ENCODE measurements around the gene INHBB. TPM values are rescaled to one million over a fixed set of nuclear protein-coding genes. Genes with fewer than 3 reads are reported as not detected.

The INHBB gene
- 1 to 10 TPM in 1 of 4 donors, under 1 TPM in 2, not detected in 1; 0.07 to 3.2 (median 0.27) TPM for polyA plus RNA-seq
- long read RNA-seq, donor 1 = 0 reads
- long read RNA-seq, donor 2 = 0 reads
- long read RNA-seq, donor 3 = 0 reads
- long read RNA-seq, donor 4 = 0 reads
- long read RNA-seq, donor 5 = 0 reads
- long read RNA-seq, donor 6 = 0 reads
- long read RNA-seq, donor 7 = 0 reads
- long read RNA-seq, donor 8 = 0 reads
- long read RNA-seq, donor 9 = 0 reads
- long read RNA-seq, donor 10 = 0 reads

DNA sequence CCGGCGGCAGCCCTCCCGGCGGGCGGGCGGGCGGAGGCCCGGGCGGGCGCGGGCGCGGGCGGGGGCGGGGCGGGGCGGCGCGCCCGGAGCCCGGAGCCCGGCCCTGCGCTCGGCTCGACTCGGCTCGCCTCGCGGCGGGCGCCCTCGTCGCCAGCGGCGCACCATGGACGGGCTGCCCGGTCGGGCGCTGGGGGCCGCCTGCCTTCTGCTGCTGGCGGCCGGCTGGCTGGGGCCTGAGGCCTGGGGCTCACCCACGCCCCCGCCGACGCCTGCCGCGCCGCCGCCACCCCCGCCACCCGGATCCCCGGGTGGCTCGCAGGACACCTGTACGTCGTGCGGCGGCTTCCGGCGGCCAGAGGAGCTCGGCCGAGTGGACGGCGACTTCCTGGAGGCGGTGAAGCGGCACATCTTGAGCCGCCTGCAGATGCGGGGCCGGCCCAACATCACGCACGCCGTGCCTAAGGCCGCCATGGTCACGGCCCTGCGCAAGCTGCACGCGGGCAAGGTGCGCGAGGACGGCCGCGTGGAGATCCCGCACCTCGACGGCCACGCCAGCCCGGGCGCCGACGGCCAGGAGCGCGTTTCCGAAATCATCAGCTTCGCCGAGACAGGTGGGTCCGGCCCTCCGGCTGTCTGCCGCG lies at the start of gene INHBB:
Gene INHBB, plus strand, starts transcription at position 111 of the 641 bp plus-strand sequence. Its CDS starts 53 bp downstream, at position 164.
- H3K27ac ChIP-seq (ENCODE audit: low read depth in 1 of 3, low read length in 2 of 3) = no peak within 1 kb of the TSS
- H3K9me3 ChIP-seq (ENCODE audit: control insufficient read depth in 2 of 2, insufficient read depth in 1 of 2, low read depth in 1 of 2, low read length in 1 of 2) = no peaks in the 10 kb centered on the region
- peaks cover 12 to 88% (median 33%) of the 10 kb centered on the region in 3 donors for H3K27me3 ChIP-seq (ENCODE audit: control insufficient read depth in 3 of 3, insufficient read depth in 3 of 3, low read length in 3 of 3)
- H3K4me3 ChIP-seq (ENCODE audit: low read depth in 1 of 3, low read length in 3 of 3) = peak within 1 kb of the TSS in 1 of 3 donors; percentile 50
- H3K36me3 ChIP-seq (ENCODE audit: control insufficient read depth in 3 of 3, insufficient read depth in 2 of 3, low read depth in 1 of 3, low read length in 3 of 3) = no peaks in the 10 kb centered on the region
- no peak for FAIRE-seq
- peaks cover 0 to 11% (median 5%) of the 10 kb centered on the region in 3 donors for H3K4me1 ChIP-seq (ENCODE audit: control insufficient read depth in 3 of 3, insufficient read depth in 2 of 3, low read depth in 1 of 3, low read length in 2 of 3)
- peak in 1 of 2 donors; percentile 55 for DNase-seq
- 2 to 10% (median 2%) methylated on average over 21 to 99 of the region's 99 CpGs for WGBS, 3 donors

DNA sequence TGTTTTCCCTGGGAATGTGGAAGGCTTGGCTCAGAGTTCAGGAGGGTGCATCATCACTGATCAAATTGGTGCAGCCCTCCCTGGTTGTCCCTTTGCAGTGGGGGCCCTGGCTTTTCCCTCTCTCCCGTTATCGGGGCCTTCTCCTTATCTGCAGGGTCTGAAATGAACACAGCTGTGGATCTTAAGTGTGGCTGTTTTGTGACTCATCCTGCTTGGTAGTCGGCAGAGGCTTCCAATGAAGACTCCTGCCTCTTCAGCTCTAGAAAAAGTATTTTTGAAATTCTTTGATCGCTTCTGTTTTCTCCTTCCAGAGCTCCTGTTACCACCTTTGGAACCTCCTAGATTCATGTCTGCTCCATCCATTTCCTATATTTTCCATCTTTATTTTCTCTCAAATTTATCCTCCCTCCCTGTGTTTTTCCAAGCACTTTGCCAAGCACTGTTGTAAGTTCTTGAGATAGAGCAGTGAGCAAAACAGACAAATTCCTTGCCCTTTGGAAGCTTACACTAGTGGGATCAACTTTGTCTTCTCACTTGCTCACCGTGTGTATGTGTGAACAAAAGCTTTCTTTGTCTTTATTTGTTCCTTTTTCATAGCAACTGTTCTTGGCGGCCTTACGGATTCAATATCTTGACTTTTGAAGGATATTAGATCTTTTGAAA lies 47.6 kb upstream of the INHBB start:
- 84 to 87% (median 87%) methylated on average over 7 of the region's 7 CpGs for WGBS, 3 donors
- peaks cover 2 to 48% (median 8%) of the 10 kb centered on the region in 3 donors for H3K36me3 ChIP-seq (ENCODE audit: control insufficient read depth in 3 of 3, insufficient read depth in 2 of 3, low read depth in 1 of 3, low read length in 3 of 3)
- H3K4me1 ChIP-seq (ENCODE audit: control insufficient read depth in 3 of 3, insufficient read depth in 2 of 3, low read depth in 1 of 3, low read length in 2 of 3) = no peaks in the 10 kb centered on the region
- FAIRE-seq (no peak), DNase-seq (no peak)
- H3K27me3 ChIP-seq (ENCODE audit: control insufficient read depth in 3 of 3, insufficient read depth in 3 of 3, low read length in 3 of 3) = no peaks in the 10 kb centered on the region
- H3K9me3 ChIP-seq (ENCODE audit: control insufficient read depth in 2 of 2, insufficient read depth in 1 of 2, low read depth in 1 of 2, low read length in 1 of 2) = no peaks in the 10 kb centered on the region
- H3K27ac ChIP-seq (ENCODE audit: low read depth in 1 of 3, low read length in 2 of 3) = no peak overlapping the region
- no peak overlapping the region for H3K4me3 ChIP-seq (ENCODE audit: low read depth in 1 of 3, low read length in 3 of 3)

DNA sequence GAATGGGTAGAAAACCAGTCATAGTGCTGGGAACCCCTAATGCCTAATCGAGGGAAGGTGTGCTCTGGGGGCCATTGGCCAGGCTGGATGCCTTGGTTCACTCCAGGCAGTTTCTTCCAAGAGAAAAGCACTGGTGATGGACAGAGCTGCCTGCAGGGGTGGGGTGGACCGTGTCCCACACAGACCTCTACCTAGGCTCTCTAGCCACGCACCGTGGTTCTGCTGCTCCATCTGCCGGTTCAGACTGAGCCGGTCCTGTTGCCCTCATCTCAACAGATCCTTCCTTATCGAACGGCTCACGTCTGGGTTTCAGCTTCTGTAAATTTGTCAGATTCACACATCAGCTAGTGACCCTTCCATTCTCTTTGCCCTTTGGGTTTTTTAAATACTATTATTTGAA lies 46.9 kb upstream of the INHBB start:
- WGBS, 3 donors = 94 to 95% (median 95%) methylated on average over 9 of the region's 9 CpGs
- no peak overlapping the region for H3K27ac ChIP-seq (ENCODE audit: low read depth in 1 of 3, low read length in 2 of 3)
- FAIRE-seq = no peak
- H3K27me3 ChIP-seq (ENCODE audit: control insufficient read depth in 3 of 3, insufficient read depth in 3 of 3, low read length in 3 of 3) = no peaks in the 10 kb centered on the region
- peaks cover under 1 to 51% (median 8%) of the 10 kb centered on the region in 3 donors for H3K36me3 ChIP-seq (ENCODE audit: control insufficient read depth in 3 of 3, insufficient read depth in 2 of 3, low read depth in 1 of 3, low read length in 3 of 3)
- DNase-seq = no peak
- no peaks in the 10 kb centered on the region for H3K4me1 ChIP-seq (ENCODE audit: control insufficient read depth in 3 of 3, insufficient read depth in 2 of 3, low read depth in 1 of 3, low read length in 2 of 3)
- no peaks in the 10 kb centered on the region for H3K9me3 ChIP-seq (ENCODE audit: control insufficient read depth in 2 of 2, insufficient read depth in 1 of 2, low read depth in 1 of 2, low read length in 1 of 2)
- no peak overlapping the region for H3K4me3 ChIP-seq (ENCODE audit: low read depth in 1 of 3, low read length in 3 of 3)

DNA sequence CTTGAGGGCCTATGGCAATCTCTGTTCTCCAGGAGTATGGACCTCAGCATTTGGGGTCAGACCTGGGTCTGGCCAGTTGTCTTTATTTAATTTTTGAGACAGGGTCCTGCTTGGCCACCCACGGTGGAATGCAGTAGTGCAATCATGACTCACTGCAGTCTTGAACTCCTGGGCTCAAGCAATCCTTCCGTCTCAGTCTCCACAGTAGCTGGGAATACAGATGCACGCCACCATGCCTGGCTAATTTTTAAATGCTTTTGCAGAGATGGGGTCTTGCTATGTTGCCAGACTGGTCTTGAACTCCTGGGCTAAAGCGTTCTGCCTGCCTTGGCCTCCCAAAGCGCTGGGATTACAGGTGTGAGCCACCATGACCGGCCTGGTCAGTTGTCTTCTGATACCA lies 46.4 kb upstream of the INHBB start:
- H3K4me3 ChIP-seq (ENCODE audit: low read depth in 1 of 3, low read length in 3 of 3) = no peak overlapping the region
- no peaks in the 10 kb centered on the region for H3K9me3 ChIP-seq (ENCODE audit: control insufficient read depth in 2 of 2, insufficient read depth in 1 of 2, low read depth in 1 of 2, low read length in 1 of 2)
- no peaks in the 10 kb centered on the region for H3K27me3 ChIP-seq (ENCODE audit: control insufficient read depth in 3 of 3, insufficient read depth in 3 of 3, low read length in 3 of 3)
- no peak overlapping the region for H3K27ac ChIP-seq (ENCODE audit: low read depth in 1 of 3, low read length in 2 of 3)
- WGBS, 3 donors = 96 to 97% (median 96%) methylated on average over 6 of the region's 6 CpGs
- H3K36me3 ChIP-seq (ENCODE audit: control insufficient read depth in 3 of 3, insufficient read depth in 2 of 3, low read depth in 1 of 3, low read length in 3 of 3) = peaks cover 2 to 50% (median 8%) of the 10 kb centered on the region in 3 donors
- no peaks in the 10 kb centered on the region for H3K4me1 ChIP-seq (ENCODE audit: control insufficient read depth in 3 of 3, insufficient read depth in 2 of 3, low read depth in 1 of 3, low read length in 2 of 3)
- no peak for DNase-seq
- no peak for FAIRE-seq

DNA sequence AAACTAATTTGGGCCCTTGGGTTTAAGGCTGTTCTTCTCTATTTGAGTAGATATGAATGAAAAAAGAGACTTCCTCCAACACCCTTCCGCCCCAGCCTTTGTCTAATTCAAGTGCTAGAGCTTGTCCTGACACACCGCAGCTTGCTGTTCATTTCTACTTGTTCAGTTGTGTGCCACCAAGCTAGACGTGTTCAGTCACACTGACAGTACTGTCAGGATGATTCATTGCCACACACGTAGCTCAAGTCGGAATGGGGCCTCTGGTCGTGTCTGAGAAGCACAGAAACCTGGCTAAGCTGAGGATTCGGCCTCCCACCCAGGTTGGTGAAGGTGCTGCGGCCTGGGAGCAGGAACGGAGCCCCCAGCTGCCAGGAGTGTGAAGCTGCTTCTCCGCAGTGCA lies 45.6 kb upstream of the INHBB start:
- H3K27me3 ChIP-seq (ENCODE audit: control insufficient read depth in 3 of 3, insufficient read depth in 3 of 3, low read length in 3 of 3) = no peaks in the 10 kb centered on the region
- FAIRE-seq (no peak), DNase-seq (no peak)
- no peak overlapping the region for H3K4me3 ChIP-seq (ENCODE audit: low read depth in 1 of 3, low read length in 3 of 3)
- no peak overlapping the region for H3K27ac ChIP-seq (ENCODE audit: low read depth in 1 of 3, low read length in 2 of 3)
- H3K36me3 ChIP-seq (ENCODE audit: control insufficient read depth in 3 of 3, insufficient read depth in 2 of 3, low read depth in 1 of 3, low read length in 3 of 3) = peaks cover 2 to 47% (median 8%) of the 10 kb centered on the region in 3 donors
- peaks cover 0 to 2% (median 0%) of the 10 kb centered on the region in 3 donors for H3K4me1 ChIP-seq (ENCODE audit: control insufficient read depth in 3 of 3, insufficient read depth in 2 of 3, low read depth in 1 of 3, low read length in 2 of 3)
- H3K9me3 ChIP-seq (ENCODE audit: control insufficient read depth in 2 of 2, insufficient read depth in 1 of 2, low read depth in 1 of 2, low read length in 1 of 2) = no peaks in the 10 kb centered on the region
- 89 to 94% (median 94%) methylated on average over 10 of the region's 10 CpGs for WGBS, 3 donors

DNA sequence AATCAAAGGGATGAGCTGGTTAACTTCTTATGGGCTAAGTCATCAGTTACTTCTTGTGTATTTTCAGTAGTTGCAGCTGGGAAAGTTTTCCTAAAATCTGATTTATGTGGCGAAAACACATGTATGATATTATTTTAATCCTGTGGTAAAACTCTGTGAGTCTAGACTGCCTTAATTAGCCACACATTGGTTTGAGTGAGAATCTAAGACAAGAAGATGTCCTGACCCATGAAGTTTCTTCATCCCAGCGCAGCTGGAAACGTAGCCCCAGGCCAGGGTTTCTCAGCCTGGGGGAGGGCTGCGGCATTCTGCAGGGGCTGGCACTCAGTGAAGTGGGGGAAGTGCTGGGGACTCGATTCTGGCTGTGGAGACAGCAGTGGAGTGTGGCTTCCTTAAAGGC lies 44.7 kb upstream of the INHBB start:
- Histone ChIP-seq H3K4me1 (ENCODE audit: control insufficient read depth in 3 of 3, insufficient read depth in 2 of 3, low read depth in 1 of 3, low read length in 2 of 3) (peaks cover 0 to 3% (median 0%) of the 10 kb centered on the region in 3 donors), H3K4me3 (ENCODE audit: low read depth in 1 of 3, low read length in 3 of 3) (no peak overlapping the region), H3K9me3 (ENCODE audit: control insufficient read depth in 2 of 2, insufficient read depth in 1 of 2, low read depth in 1 of 2, low read length in 1 of 2) (no peaks in the 10 kb centered on the region), H3K36me3 (ENCODE audit: control insufficient read depth in 3 of 3, insufficient read depth in 2 of 3, low read depth in 1 of 3, low read length in 3 of 3) (peaks cover 2 to 48% (median 8%) of the 10 kb centered on the region in 3 donors), H3K27ac (ENCODE audit: low read depth in 1 of 3, low read length in 2 of 3) (no peak overlapping the region), H3K27me3 (ENCODE audit: control insufficient read depth in 3 of 3, insufficient read depth in 3 of 3, low read length in 3 of 3) (no peaks in the 10 kb centered on the region)
- FAIRE-seq = no peak
- DNase-seq = no peak
- 91 to 99% (median 96%) methylated on average over 5 of the region's 5 CpGs for WGBS, 3 donors

DNA sequence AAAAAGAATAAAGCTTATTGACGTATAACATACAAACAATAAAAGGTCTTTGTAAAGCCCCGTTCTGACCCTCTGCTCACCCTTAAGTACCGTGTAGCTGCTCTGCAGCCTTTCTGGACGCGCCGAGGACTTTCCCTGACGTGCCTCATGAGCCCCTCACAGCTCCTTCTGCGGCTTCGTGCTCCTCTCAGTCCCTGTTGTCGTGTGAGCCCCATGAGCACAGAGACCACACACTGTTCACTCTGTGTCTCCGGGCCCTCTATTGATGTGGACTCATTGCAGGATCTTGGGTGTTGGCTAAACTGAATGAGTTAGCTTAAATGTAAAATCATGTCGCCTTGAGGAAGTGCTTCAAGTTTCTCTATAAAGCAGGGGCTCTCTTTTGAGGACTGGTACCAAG lies 43.6 kb upstream of the INHBB start:
- Histone ChIP-seq H3K27me3 (ENCODE audit: control insufficient read depth in 3 of 3, insufficient read depth in 3 of 3, low read length in 3 of 3) (no peaks in the 10 kb centered on the region), H3K4me1 (ENCODE audit: control insufficient read depth in 3 of 3, insufficient read depth in 2 of 3, low read depth in 1 of 3, low read length in 2 of 3) (peaks cover 0 to 3% (median 0%) of the 10 kb centered on the region in 3 donors), H3K9me3 (ENCODE audit: control insufficient read depth in 2 of 2, insufficient read depth in 1 of 2, low read depth in 1 of 2, low read length in 1 of 2) (no peaks in the 10 kb centered on the region), H3K27ac (ENCODE audit: low read depth in 1 of 3, low read length in 2 of 3) (no peak overlapping the region), H3K4me3 (ENCODE audit: low read depth in 1 of 3, low read length in 3 of 3) (no peak overlapping the region), H3K36me3 (ENCODE audit: control insufficient read depth in 3 of 3, insufficient read depth in 2 of 3, low read depth in 1 of 3, low read length in 3 of 3) (peaks cover 2 to 46% (median 6%) of the 10 kb centered on the region in 3 donors)
- no peak for FAIRE-seq
- no peak for DNase-seq
- 87 to 92% (median 90%) methylated on average over 12 of the region's 12 CpGs for WGBS, 3 donors

DNA sequence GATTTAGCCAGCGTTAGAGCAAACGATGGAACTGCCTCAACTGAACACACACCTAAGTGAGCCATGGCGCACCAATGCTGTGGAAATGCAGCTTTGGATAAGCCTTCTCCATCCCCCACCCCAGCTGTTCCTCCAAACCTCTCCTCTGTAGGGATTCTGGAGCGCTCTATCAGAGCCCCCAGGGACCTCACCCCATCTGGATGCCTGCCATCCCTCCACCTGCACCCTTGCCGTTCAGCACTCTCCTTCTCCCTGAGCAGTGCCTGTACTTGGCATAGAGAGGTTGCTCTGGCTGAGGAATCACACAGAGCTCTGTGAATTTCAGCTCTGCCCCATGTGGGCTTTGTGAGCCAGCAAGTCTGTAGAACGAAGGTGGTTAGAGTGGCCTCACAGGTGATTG lies 42.8 kb upstream of the INHBB start:
- DNase-seq (no peak), FAIRE-seq (no peak)
- Histone ChIP-seq H3K4me1 (ENCODE audit: control insufficient read depth in 3 of 3, insufficient read depth in 2 of 3, low read depth in 1 of 3, low read length in 2 of 3) (peaks cover 0 to 3% (median 0%) of the 10 kb centered on the region in 3 donors), H3K27me3 (ENCODE audit: control insufficient read depth in 3 of 3, insufficient read depth in 3 of 3, low read length in 3 of 3) (no peaks in the 10 kb centered on the region), H3K36me3 (ENCODE audit: control insufficient read depth in 3 of 3, insufficient read depth in 2 of 3, low read depth in 1 of 3, low read length in 3 of 3) (peaks cover 2 to 39% (median 6%) of the 10 kb centered on the region in 3 donors), H3K4me3 (ENCODE audit: low read depth in 1 of 3, low read length in 3 of 3) (no peak overlapping the region), H3K9me3 (ENCODE audit: control insufficient read depth in 2 of 2, insufficient read depth in 1 of 2, low read depth in 1 of 2, low read length in 1 of 2) (no peaks in the 10 kb centered on the region), H3K27ac (ENCODE audit: low read depth in 1 of 3, low read length in 2 of 3) (no peak overlapping the region)
- WGBS, 3 donors = 81 to 91% (median 82%) methylated on average over 6 of the region's 6 CpGs

Measured in small intestine (tissue), 16 donors.